ENCODE results near the gene KCND2.

Gene KCND2

GRCh38 chr7:120276720-120277119 lies 3.7 kb downstream of the KCND2 start:
- no peaks in the 10 kb centered on the region for H3K36me3 Mint-ChIP-seq (ENCODE audit: low read depth)
- H3K4me3 Mint-ChIP-seq, result no peak overlapping the region
- peaks cover 37% of the 10 kb centered on the region for H3K27me3 Mint-ChIP-seq
- peaks cover 2% of the 10 kb centered on the region for H3K9me3 Mint-ChIP-seq
- peaks cover 8% of the 10 kb centered on the region for H3K4me1 Mint-ChIP-seq (ENCODE audit: low read depth)
- no peak overlapping the region for H3K27ac Mint-ChIP-seq
- no peak for DNase-seq

- H3K36me3 Mint-ChIP-seq (ENCODE audit: low read depth), result no peaks in the 10 kb centered on the region
- no peaks in the 10 kb centered on the region for H3K9me3 Mint-ChIP-seq
- no peaks in the 10 kb centered on the region for H3K4me1 Mint-ChIP-seq (ENCODE audit: low read depth)
- no peak for DNase-seq
- H3K27ac Mint-ChIP-seq, result no peak overlapping the region
- no peak overlapping the region for H3K4me3 Mint-ChIP-seq
- peaks cover 19% of the 10 kb centered on the region for H3K27me3 Mint-ChIP-seq
Observed at GRCh38 chr7:120278773-120279172, 5.8 kb downstream of the KCND2 start.

DNA sequence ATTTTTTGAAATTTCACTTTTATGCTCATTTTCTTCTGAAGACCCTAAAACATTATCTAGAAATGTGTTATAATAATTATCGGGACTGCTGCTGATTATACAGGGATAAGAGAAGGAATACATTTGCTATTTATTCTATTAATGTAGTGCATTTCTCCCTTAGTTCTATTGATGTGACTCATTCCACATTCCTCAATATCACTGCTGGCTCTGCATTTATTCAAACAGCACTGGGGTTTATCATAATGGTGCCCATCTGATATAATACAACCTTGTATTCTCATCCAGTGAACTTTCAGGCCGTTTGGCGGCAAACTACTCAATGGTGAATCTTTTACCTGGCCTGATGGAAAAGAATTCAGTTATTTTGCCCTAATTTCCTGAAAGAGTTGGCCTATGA lies 7.8 kb downstream of the KCND2 start:
- H3K4me3 Mint-ChIP-seq, result no peak overlapping the region
- no peaks in the 10 kb centered on the region for H3K36me3 Mint-ChIP-seq (ENCODE audit: low read depth)
- no peaks in the 10 kb centered on the region for H3K27me3 Mint-ChIP-seq
- DNase-seq, result no peak
- no peaks in the 10 kb centered on the region for H3K9me3 Mint-ChIP-seq
- no peak overlapping the region for H3K27ac Mint-ChIP-seq
- H3K4me1 Mint-ChIP-seq (ENCODE audit: low read depth), result no peaks in the 10 kb centered on the region

DNA sequence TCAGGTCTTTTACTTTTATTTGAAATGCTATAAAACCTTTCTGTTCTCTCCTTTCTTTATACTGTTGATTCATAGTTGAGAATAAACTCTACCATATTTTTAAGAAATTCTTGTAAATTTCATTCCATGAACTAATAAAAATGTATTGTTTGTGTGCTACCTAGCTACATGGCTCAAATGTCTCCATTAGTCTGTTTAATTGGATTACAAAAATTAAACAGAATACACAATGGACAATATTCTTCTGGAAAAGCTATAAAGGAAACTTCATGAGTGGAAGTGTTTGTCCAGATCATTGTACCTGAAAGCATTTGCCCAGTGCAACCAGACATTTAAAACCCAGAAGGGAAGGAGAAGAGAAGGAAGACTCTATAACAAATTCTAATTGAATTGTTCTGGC lies 20.1 kb downstream of the KCND2 start:
- Mint-ChIP-seq H3K4me1 (ENCODE audit: low read depth) (no peaks in the 10 kb centered on the region), H3K27ac (no peak overlapping the region), H3K4me3 (no peak overlapping the region), H3K27me3 (no peaks in the 10 kb centered on the region), H3K36me3 (ENCODE audit: low read depth) (no peaks in the 10 kb centered on the region), H3K9me3 (peaks cover 8% of the 10 kb centered on the region)
- DNase-seq, result no peak

- Mint-ChIP-seq H3K36me3 (ENCODE audit: low read depth) (no peaks in the 10 kb centered on the region), H3K4me1 (ENCODE audit: low read depth) (no peaks in the 10 kb centered on the region), H3K27ac (no peak overlapping the region), H3K4me3 (no peak overlapping the region), H3K27me3 (no peaks in the 10 kb centered on the region), H3K9me3 (no peaks in the 10 kb centered on the region)
- no peak for DNase-seq
Observed at GRCh38 chr7:120302190-120302589, 29.2 kb downstream of the KCND2 start.

GRCh38 chr7:120303105-120303504 lies 30.1 kb downstream of the KCND2 start:
- Mint-ChIP-seq H3K27ac (no peak overlapping the region), H3K4me1 (ENCODE audit: low read depth) (no peaks in the 10 kb centered on the region), H3K27me3 (no peaks in the 10 kb centered on the region), H3K4me3 (no peak overlapping the region), H3K36me3 (ENCODE audit: low read depth) (no peaks in the 10 kb centered on the region), H3K9me3 (no peaks in the 10 kb centered on the region)
- no peak for DNase-seq

DNA sequence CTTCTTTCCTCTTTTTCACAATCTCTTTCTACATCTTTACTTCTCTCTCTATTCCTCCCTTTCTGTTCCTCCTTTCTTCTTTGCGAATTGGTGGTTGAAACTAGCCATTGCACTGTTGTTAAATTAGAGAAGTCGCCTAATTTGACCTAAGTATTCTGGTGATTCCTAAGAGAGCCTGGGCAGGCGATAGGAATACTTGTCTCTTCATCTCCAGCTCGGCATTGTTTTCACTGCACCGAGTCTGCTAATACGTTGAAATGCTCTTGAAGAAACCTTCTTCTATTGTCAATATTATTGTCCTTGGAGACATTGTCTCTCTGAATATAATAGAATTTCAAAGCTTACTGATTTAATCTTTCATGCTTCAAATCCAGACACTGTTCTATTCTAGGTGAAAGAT lies 31.7 kb downstream of the KCND2 start:
- Mint-ChIP-seq H3K9me3 (peaks cover 6% of the 10 kb centered on the region), H3K27me3 (no peaks in the 10 kb centered on the region), H3K36me3 (ENCODE audit: low read depth) (no peaks in the 10 kb centered on the region), H3K4me1 (ENCODE audit: low read depth) (no peaks in the 10 kb centered on the region), H3K27ac (no peak overlapping the region), H3K4me3 (no peak overlapping the region)
- DNase-seq, result no peak

GRCh38 chr7:120307991-120308545 lies 35.1 kb downstream of the KCND2 start:
- DNase-seq, result no peak
- Mint-ChIP-seq H3K4me3 (no peak overlapping the region), H3K9me3 (peaks cover 6% of the 10 kb centered on the region), H3K4me1 (ENCODE audit: low read depth) (no peaks in the 10 kb centered on the region), H3K27ac (no peak overlapping the region), H3K36me3 (ENCODE audit: low read depth) (no peaks in the 10 kb centered on the region), H3K27me3 (no peaks in the 10 kb centered on the region)

DNA sequence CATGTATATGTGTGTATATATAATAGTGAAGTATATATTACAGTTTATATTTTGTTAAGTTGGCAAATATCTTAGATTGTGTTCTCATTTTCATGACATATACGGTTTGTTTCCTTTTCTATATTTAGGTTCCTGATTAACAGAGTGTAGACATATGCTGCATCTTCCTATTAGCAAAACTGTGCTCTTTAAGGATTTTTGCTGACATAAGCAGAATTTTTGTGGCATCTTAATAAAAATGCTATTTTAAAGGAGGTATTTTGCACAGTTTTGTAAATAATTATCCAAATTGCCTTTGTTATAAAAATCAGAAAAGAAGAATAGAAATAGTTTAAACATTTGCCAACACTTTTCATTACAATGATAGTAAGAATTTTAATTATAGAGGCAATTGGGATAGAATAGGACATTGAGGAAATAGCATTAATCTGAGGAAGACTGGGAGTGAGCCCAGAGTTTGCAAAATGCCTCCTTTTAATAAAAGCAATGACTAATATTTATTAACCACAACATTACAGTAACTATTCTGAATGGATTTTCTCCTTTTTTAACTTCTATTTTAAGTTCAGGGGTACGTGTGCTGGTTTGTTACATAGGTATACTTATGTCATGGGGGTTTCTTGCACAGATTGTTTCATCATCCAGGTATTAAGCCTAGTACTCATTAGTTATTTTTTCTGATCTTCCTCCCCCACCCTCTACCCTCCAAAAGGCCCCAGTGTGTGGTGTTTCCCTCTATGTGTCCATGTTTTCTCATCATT lies 38.2 kb downstream of the KCND2 start:
- Mint-ChIP-seq H3K36me3 (ENCODE audit: low read depth) (no peaks in the 10 kb centered on the region), H3K4me1 (ENCODE audit: low read depth) (no peaks in the 10 kb centered on the region), H3K9me3 (peaks cover 6% of the 10 kb centered on the region), H3K27me3 (no peaks in the 10 kb centered on the region), H3K4me3 (no peak overlapping the region), H3K27ac (no peak overlapping the region)
- no peak for DNase-seq

DNA sequence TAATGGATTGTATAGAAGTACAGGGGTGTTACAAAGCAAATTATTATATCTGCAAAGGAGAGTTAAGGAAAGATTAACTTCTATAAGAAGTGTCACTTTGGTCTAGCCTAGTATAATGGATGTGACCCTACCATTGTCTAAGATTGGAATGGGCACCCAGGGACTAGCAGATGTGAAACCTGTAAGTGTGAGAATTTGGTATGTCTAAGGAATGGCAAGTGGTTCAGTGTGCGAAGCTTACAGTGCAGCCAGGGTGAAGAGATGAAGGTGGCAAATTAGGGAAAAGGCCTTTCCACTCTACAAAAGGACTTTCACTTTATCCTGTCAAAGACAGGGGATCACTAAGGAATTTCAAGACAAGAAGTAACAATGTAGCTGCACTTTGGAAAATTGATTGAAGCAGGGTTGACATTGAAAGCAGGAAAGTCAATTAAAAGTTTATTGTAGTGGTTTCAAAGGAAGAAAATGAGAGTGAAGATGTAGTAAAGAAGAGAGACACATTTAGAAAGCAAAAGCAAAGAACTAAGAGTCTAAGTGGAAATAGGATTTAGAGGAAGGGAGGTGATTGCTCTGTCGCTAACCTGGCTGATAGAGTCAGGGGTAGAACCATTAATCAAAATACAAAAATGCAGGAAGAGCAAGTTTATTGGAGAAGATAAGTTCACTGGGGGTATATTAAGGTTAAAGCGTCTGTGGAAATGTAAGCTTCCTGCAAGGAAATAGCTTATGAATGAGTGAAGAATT lies 47.4 kb downstream of the KCND2 start:
- Mint-ChIP-seq H3K4me1 (ENCODE audit: low read depth) (no peaks in the 10 kb centered on the region), H3K27me3 (no peaks in the 10 kb centered on the region), H3K4me3 (no peak overlapping the region), H3K27ac (no peak overlapping the region), H3K9me3 (no peaks in the 10 kb centered on the region), H3K36me3 (ENCODE audit: low read depth) (no peaks in the 10 kb centered on the region)
- DNase-seq, result no peak

GRCh38 chr7:120327054-120327453 lies 54.1 kb downstream of the KCND2 start:
- Mint-ChIP-seq H3K27me3 (no peaks in the 10 kb centered on the region), H3K36me3 (ENCODE audit: low read depth) (no peaks in the 10 kb centered on the region), H3K4me3 (no peak overlapping the region), H3K9me3 (no peaks in the 10 kb centered on the region), H3K27ac (no peak overlapping the region), H3K4me1 (ENCODE audit: low read depth) (no peaks in the 10 kb centered on the region)
- DNase-seq, result no peak

GRCh38 chr7:120332433-120332832 lies 59.5 kb downstream of the KCND2 start:
- Mint-ChIP-seq H3K9me3 (no peaks in the 10 kb centered on the region), H3K4me1 (ENCODE audit: low read depth) (no peaks in the 10 kb centered on the region), H3K27ac (no peak overlapping the region), H3K27me3 (no peaks in the 10 kb centered on the region), H3K4me3 (no peak overlapping the region), H3K36me3 (ENCODE audit: low read depth) (no peaks in the 10 kb centered on the region)
- DNase-seq, result no peak

GRCh38 chr7:120334475-120334874 lies 61.5 kb downstream of the KCND2 start:
- H3K4me3 Mint-ChIP-seq, result no peak overlapping the region
- no peaks in the 10 kb centered on the region for H3K36me3 Mint-ChIP-seq (ENCODE audit: low read depth)
- H3K4me1 Mint-ChIP-seq (ENCODE audit: low read depth), result no peaks in the 10 kb centered on the region
- no peak for DNase-seq
- no peaks in the 10 kb centered on the region for H3K27me3 Mint-ChIP-seq
- no peak overlapping the region for H3K27ac Mint-ChIP-seq
- no peaks in the 10 kb centered on the region for H3K9me3 Mint-ChIP-seq

GRCh38 chr7:120337308-120337907 lies 64.4 kb downstream of the KCND2 start:
- H3K27ac Mint-ChIP-seq, result no peak overlapping the region
- DNase-seq, result no peak
- no peak overlapping the region for H3K4me3 Mint-ChIP-seq
- H3K4me1 Mint-ChIP-seq (ENCODE audit: low read depth), result no peaks in the 10 kb centered on the region
- H3K27me3 Mint-ChIP-seq, result no peaks in the 10 kb centered on the region
- no peaks in the 10 kb centered on the region for H3K9me3 Mint-ChIP-seq
- no peaks in the 10 kb centered on the region for H3K36me3 Mint-ChIP-seq (ENCODE audit: low read depth)

- no peaks in the 10 kb centered on the region for H3K36me3 Mint-ChIP-seq (ENCODE audit: low read depth)
- no peak overlapping the region for H3K27ac Mint-ChIP-seq
Observed at GRCh38 chr7:120344276-120344675, 71.3 kb downstream of the KCND2 start.

More at GRCh38 chr7:120344276-120344675, 71.3 kb downstream of the KCND2 start:
- H3K9me3 Mint-ChIP-seq, result peaks cover 11% of the 10 kb centered on the region
- no peaks in the 10 kb centered on the region for H3K4me1 Mint-ChIP-seq (ENCODE audit: low read depth)
- no peak overlapping the region for H3K4me3 Mint-ChIP-seq
- no peaks in the 10 kb centered on the region for H3K27me3 Mint-ChIP-seq
- DNase-seq, result no peak

Data from activated T-cell treated with anti-CD3 and anti-CD28 coated beads, Interleukin-2, amount 50 U/mL, for 24 hours (primary cell).